Prostate gland (tissue), 2 donors: Measurements from ENCODE around the gene MCFD2. TPM values are rescaled to one million over a fixed set of nuclear protein-coding genes. Genes with fewer than 3 reads are reported as not detected.

Experiments
- DNase-seq: peaks from one replicate; pipeline ENCODE4 v3.0.0-alpha.2; 2019; ENCODE audit warnings: low spot score
- H3K27ac ChIP-seq, 2 donors: fragments of 200-600 bp; sonication (generic); 2 replicates each; pipeline ENCODE4 v1.5.1; 2017 to 2019
- H3K27me3 ChIP-seq: fragments of 200-600 bp; sonication (generic); replicated peaks from 2 replicates; pipeline ENCODE4 v1.5.1; 2019; ENCODE audit not compliant: insufficient read depth
- H3K36me3 ChIP-seq, 2 donors: fragments of 200-600 bp; sonication (generic); 1 replicate in 1 of 2; 2 replicates in 1 of 2; pipeline versions ENCODE4 v1.5.1 to v1.8.1; 2017 to 2019
- H3K4me1 ChIP-seq: fragments of 200-600 bp; sonication (generic); replicated peaks from 2 replicates; pipeline ENCODE4 v1.5.1; 2019
- H3K4me3 ChIP-seq, 2 donors: fragments of 200-600 bp; sonication (generic); 2 replicates each; pipeline ENCODE4 v1.5.1; 2017 to 2019
- H3K9me3 ChIP-seq: fragments of 200-600 bp; sonication (generic); 2 replicates; pipeline ENCODE4 v1.5.1; 2017
- CTCF ChIP-seq, 4 experiments: fragments of 200-600 bp in 2 of 4; fragments of 450-650 bp in 2 of 4; sonication (generic) in 2 of 4; IDR thresholded peaks; 1 replicate in 3 of 4; 2 replicates in 1 of 4; pipeline ENCODE4 v1.5.1; 2016 to 2019; ENCODE audit warnings: antibody characterized with exemption in 4 of 4, mild to moderate bottlenecking in 2 of 4, moderate library complexity in 2 of 4
- POLR2A ChIP-seq: fragments of 450-650 bp; IDR thresholded peaks from one replicate; pipeline ENCODE4 v1.6.1; 2016; ENCODE audit warnings: antibody characterized with exemption, mild to moderate bottlenecking
- POLR2AphosphoS5 ChIP-seq: sonication (generic); formaldehyde crosslinking; IDR thresholded peaks from one replicate; pipeline ENCODE4 v1.6.1; 2017; ENCODE audit warnings: antibody characterized with exemption
- WGBS: methylation state at CpG from one replicate; pipeline ENCODE4 v1.1.5; 2018; 5-methylcytosine and 5-hydroxymethylcytosine counted together
- intact Hi-C: fragments of 100-400 bp; cut with DNase I; formaldehyde crosslinking; loops from one replicate; pipeline ENCODE4 v1.14.2; 2022
- small RNA-seq, 2 donors: library from RNA; depleted of rRNA; stranded (forward); fragments of <200 nt; gene quantifications; one replicate each; pipeline ENCODE3, GENCODE V24; 2016
- total RNA-seq, 2 donors: library from RNA; depleted of rRNA; stranded (reverse); fragments of >200 nt; gene quantifications; one replicate each; pipeline ENCODE4 v1.1.0, GENCODE V29; 2016

MCFD2 gene
- total RNA-seq, 2 donors from 2014 or later = 77.9 to 88.4 TPM

GRCh38 chr2:46852124-46852523, 63.5 kb downstream of the MCFD2 start:
- no peaks in the 10 kb centered on the region for H3K27me3 ChIP-seq
- no peaks in the 10 kb centered on the region for H3K9me3 ChIP-seq
- intact Hi-C loops = no loop called here
- H3K36me3 ChIP-seq = no peaks in the 10 kb centered on the region
- H3K4me1 ChIP-seq = peaks cover 5% of the 10 kb centered on the region
- TF ChIP-seq POLR2AphosphoS5 (no peak), CTCF (IDR thresholded peaks at IDR 0.05) (no peak), POLR2A (no peak)
- DNase-seq = no peak
- H3K27ac ChIP-seq = no peak overlapping the region
- no peak overlapping the region for H3K4me3 ChIP-seq
- WGBS = 95% methylated on average over 9 of the region's 9 CpGs

Small RNAs within 50 kb of the gene (small RNA-seq; reads per million reads assigned to genes)
- gene AC093732.2 = 0 reads per million in 2 donors

Other genes with a start within 250 kb of the MCFD2 start
- gene SOCS5, start 216.5 kb downstream of the MCFD2 start, total RNA-seq = 10 to 100 TPM; 18.8 to 30.0 TPM
- 10 to 100 TPM; 19.3 to 64.4 TPM for gene TTC7A, start 25.4 kb upstream of the MCFD2 start, total RNA-seq
- gene STPG4, start 239.5 kb upstream of the MCFD2 start, total RNA-seq = 1 to 10 TPM in 1 of 2 donors, not detected in 1; 1.4 TPM